ENCODE data around the gene BAIAP2L2. TPM values are rescaled to one million over a fixed set of nuclear protein-coding genes. Genes with fewer than 3 reads are reported as not detected.

Gene BAIAP2L2
- total and polyA plus RNA-seq, 2 donors (not counting 1 experiment from before 2014, with no cell fraction given), result 0.96 to 1.2 TPM

- Histone ChIP-seq H3K4me3 (ENCODE audit: control extremely low read depth in 1 of 5, extremely low read depth in 1 of 5, insufficient read depth in 1 of 5, low read depth in 2 of 5, low read length in 4 of 5) (peak overlapping the region in 1 of 5 experiments; percentile 11), H3K4me2 (replicated peaks; ENCODE audit: low read depth, low read length, poor library complexity, severe bottlenecking) (peak overlapping the region; percentile 66), H4K20me1 (ENCODE audit: control insufficient read depth, insufficient read depth, low read length, poor library complexity, severe bottlenecking) (no peaks in the 10 kb centered on the region), H3K27me3 (replicated peaks in 1 of 4; ENCODE audit: control extremely low read depth in 1 of 4, control insufficient read depth in 3 of 4, insufficient read depth in 4 of 4, low read length in 3 of 4) (peaks cover 0 to 37% (median 18%) of the 10 kb centered on the region in 4 experiments), H3K9me3 (ENCODE audit: control extremely low read depth in 1 of 3, control insufficient read depth in 2 of 3, insufficient read depth in 1 of 3, low read length in 2 of 3) (no peaks in the 10 kb centered on the region), H3K36me3 (replicated peaks in 1 of 2; ENCODE audit: control extremely low read depth in 1 of 2, control insufficient read depth in 1 of 2, extremely low read depth in 1 of 2, insufficient read depth in 2 of 2, low read length in 1 of 2) (no peaks in the 10 kb centered on the region), H2AFZ (ENCODE audit: insufficient read depth, low read depth, low read length, poor library complexity, severe bottlenecking) (no peak overlapping the region), H3K79me2 (ENCODE audit: control insufficient read depth, insufficient read depth, low read length) (no peaks in the 10 kb centered on the region), H3K27ac (ENCODE audit: low read length in 2 of 2) (no peak overlapping the region), H3K4me1 (ENCODE audit: control insufficient read depth in 2 of 2, insufficient read depth in 2 of 2, low read length in 2 of 2) (peaks cover 17 to 18% of the 10 kb centered on the region in 2 donors), H3K9ac (ENCODE audit: low read length) (peak overlapping the region; percentile 29)
- Mint-ChIP-seq H3K27ac (no peak overlapping the region), H3K9me3 (ENCODE audit: insufficient read depth) (no peaks in the 10 kb centered on the region), H3K27me3 (peaks cover 17% of the 10 kb centered on the region), H3K4me1 (peaks cover 5% of the 10 kb centered on the region), H3K4me3 (peak overlapping the region; percentile 37)
- TF ChIP-seq CTCF (IDR thresholded peaks at IDR 0.05) (no peak), EZH2 (IDR thresholded peaks at IDR 0.05; ENCODE audit: borderline replicate concordance, insufficient read depth, low read depth, low read length, poor library complexity, severe bottlenecking) (peak; percentile 51)
- 9% methylated on average over 46 of the region's 52 CpGs for WGBS (ENCODE audit: insufficient coverage)
- POLR2A ChIA-PET, result no interaction called here
- CTCF ChIA-PET, result no interaction called here
- DNase-seq (no peak), ATAC-seq (ENCODE audit: low read depth) (no peak)
- intact Hi-C loops (cut with micrococcal nuclease), result no loop called here
Observed at GRCh38 chr22:38081941-38082828, 28.3 kb downstream of the BAIAP2L2 start.

GRCh38 chr22:38081636-38081940 is 28.9 kb downstream of the BAIAP2L2 start:
- TF ChIP-seq CTCF (IDR thresholded peaks at IDR 0.05) (no peak), EZH2 (IDR thresholded peaks at IDR 0.05; ENCODE audit: borderline replicate concordance, insufficient read depth, low read depth, low read length, poor library complexity, severe bottlenecking) (no peak)
- peaks cover 17 to 18% of the 10 kb centered on the region in 2 donors for H3K4me1 ChIP-seq (ENCODE audit: control insufficient read depth in 2 of 2, insufficient read depth in 2 of 2, low read length in 2 of 2)
- H3K4me2 ChIP-seq (replicated peaks; ENCODE audit: low read depth, low read length, poor library complexity, severe bottlenecking), result peak overlapping the region; percentile 66
- H2AFZ ChIP-seq (ENCODE audit: insufficient read depth, low read depth, low read length, poor library complexity, severe bottlenecking), result peak overlapping the region; percentile 22
- Mint-ChIP-seq H3K27me3 (peaks cover 16% of the 10 kb centered on the region), H3K4me1 (peaks cover 5% of the 10 kb centered on the region), H3K9me3 (ENCODE audit: insufficient read depth) (no peaks in the 10 kb centered on the region), H3K4me3 (peak overlapping the region; percentile 37), H3K27ac (no peak overlapping the region)
- no peaks in the 10 kb centered on the region for H3K36me3 ChIP-seq (replicated peaks in 1 of 2; ENCODE audit: control extremely low read depth in 1 of 2, control insufficient read depth in 1 of 2, extremely low read depth in 1 of 2, insufficient read depth in 2 of 2, low read length in 1 of 2)
- peak overlapping the region in 2 of 5 experiments; percentile 11 to 30 for H3K4me3 ChIP-seq (ENCODE audit: control extremely low read depth in 1 of 5, extremely low read depth in 1 of 5, insufficient read depth in 1 of 5, low read depth in 2 of 5, low read length in 4 of 5)
- no peak overlapping the region for H3K27ac ChIP-seq (ENCODE audit: low read length in 2 of 2)
- H3K79me2 ChIP-seq (ENCODE audit: control insufficient read depth, insufficient read depth, low read length), result no peaks in the 10 kb centered on the region
- H3K27me3 ChIP-seq (replicated peaks in 1 of 4; ENCODE audit: control extremely low read depth in 1 of 4, control insufficient read depth in 3 of 4, insufficient read depth in 4 of 4, low read length in 3 of 4), result peaks cover 0 to 37% (median 18%) of the 10 kb centered on the region in 4 experiments
- H3K9ac ChIP-seq (ENCODE audit: low read length), result peak overlapping the region; percentile 2
- no peak for ATAC-seq (ENCODE audit: low read depth)
- H4K20me1 ChIP-seq (ENCODE audit: control insufficient read depth, insufficient read depth, low read length, poor library complexity, severe bottlenecking), result no peaks in the 10 kb centered on the region
- DNase-seq, result no peak
- intact Hi-C loops (cut with micrococcal nuclease), result no loop called here
- no peaks in the 10 kb centered on the region for H3K9me3 ChIP-seq (ENCODE audit: control extremely low read depth in 1 of 3, control insufficient read depth in 2 of 3, insufficient read depth in 1 of 3, low read length in 2 of 3)
- WGBS (ENCODE audit: insufficient coverage), result 12% methylated on average over 17 of the region's 17 CpGs
- ChIA-PET CTCF (no interaction called here), POLR2A (no interaction called here)

Data from B cell (primary cell).